CD4-positive, alpha-beta T cell treated with Interleukin-1 beta for 1 hour (primary cell): ENCODE measurements around the gene MAGEA9B.
"Not testable (repeated sequence)": the region's sequence is repeated elsewhere in the genome, so short reads cannot be mapped to it uniquely, and the experiment has no call there.

Source experiments
- DNase-seq, 2 donors: peaks; one replicate each; pipeline ENCODE4 v3.0.0-alpha.2; 2020 to 2022

MAGEA9B gene, protein sequence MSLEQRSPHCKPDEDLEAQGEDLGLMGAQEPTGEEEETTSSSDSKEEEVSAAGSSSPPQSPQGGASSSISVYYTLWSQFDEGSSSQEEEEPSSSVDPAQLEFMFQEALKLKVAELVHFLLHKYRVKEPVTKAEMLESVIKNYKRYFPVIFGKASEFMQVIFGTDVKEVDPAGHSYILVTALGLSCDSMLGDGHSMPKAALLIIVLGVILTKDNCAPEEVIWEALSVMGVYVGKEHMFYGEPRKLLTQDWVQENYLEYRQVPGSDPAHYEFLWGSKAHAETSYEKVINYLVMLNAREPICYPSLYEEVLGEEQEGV

DNA sequence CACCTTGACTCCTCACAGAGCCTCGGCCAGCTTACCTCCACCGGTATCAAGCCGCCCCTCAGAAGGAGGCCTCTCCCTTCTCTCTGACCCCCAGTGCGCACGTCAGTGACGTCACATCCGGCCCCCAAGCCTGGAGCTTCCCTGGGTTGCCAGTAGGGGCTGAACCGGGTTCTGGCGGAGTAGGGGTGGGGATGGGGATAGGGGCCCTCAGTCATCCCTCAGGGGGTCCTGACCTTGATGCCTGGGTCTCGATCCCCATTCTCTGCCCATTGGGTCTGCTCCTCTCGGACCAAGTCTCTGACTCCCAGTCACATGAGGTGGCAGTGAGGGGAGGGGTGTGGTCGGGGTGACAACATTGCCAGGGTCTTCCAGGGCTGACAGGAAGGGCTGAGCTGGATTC lies at the start of gene MAGEA9B:
Gene MAGEA9B, minus strand, starts transcription at position 101 of the 400 bp plus-strand sequence. CDS start 4,280 bp downstream, outside the sequence.
- not testable (repeated sequence) for DNase-seq

DNA sequence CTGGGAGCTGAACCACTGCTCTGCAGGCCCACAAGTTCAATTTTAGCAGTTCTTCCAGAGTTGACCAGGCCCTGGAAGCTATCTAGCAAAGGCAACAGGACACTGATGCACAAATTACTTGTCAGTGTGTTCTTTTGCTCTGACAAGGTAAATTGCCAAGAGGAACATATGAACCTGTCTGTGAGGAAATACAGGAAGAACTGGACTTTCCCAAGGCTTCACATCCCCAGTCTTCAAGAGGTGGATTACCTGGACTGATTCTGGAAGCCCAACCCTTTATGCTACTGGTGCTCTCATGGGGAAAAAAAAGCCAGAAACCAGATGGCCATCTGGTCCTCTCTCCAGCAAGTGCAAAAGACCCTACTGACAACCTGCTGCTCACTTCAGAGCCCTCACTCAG lies 46.3 kb upstream of the MAGEA9B start:
- no peak for DNase-seq

DNA sequence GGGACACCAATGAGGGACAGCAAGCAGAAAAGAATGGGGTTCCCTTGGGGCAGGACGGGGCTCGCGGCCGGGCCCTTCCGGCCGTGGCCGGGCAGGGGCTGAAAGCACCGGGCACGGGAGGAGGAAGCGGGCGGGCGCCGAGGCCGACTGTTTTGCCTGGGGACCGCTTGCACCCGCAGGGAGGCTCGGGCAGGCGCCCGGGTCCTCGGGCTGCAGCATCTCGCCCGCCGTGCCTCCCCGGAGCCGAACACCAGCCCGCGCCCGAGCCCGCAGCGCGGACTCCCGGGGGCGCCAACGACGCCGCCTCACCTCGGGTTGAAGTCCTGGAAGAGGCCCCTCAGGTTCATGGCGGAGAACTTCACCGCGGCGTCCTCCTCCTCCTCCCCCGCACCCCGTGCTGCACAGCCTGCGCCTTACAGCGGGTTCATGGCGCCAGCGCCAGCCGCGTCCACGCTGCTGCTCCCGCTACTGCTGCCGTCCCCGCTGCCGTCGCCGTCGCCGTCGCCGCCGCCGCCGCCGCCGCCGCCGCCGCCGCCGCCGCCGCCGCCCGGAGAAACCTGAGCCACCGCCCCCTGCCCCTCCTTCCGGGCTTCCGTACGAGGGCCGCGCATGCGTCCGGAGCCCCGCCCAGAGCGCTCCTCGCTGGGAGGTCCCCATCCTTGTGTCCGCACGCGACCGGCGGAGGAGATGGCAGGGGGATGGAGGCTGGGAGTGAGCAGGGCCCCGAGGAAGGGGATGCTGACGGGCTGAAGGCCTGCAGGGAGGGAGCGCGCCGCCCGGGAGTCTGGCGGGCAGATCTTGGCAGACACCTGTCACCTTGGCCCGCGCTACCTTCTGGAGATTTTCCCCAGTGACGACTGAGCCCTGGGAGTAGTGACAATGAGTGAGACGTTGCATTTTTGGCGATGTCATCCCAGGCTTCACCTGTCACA lies 44.2 kb upstream of the MAGEA9B start, which contains the start of gene TMEM185A:
Gene TMEM185A, minus strand, starts transcription at position 559 of the 932 bp plus-strand sequence. Its CDS starts 212 bp downstream, at position 347.
- DNase-seq, result peak; percentile 76 to 77

DNA sequence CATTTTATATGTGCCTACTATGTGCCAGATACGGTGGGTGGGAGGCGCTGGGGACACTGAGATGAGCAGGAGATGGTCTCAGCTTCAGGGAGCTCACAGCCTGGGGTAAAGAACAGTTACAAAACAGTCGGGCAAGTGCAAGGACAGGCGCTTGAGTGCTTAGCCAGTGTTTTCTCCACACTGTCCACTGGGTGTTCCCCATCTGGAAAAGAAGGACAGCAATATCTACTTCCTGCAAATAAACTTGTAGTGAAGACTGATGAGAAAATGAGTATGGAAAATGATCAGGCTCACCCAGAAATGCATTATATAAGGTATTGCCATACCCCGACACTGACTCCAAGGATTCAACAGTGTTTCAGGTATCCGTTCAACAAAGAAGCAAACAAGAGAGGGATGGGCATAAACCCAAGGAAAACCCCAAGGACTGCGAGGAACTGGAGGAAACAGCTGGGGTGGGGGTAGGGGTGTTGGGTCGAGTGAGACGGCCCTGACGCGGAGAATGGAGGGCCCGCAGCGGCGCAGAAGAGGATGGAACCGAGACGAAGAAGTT lies 43.5 kb upstream of the MAGEA9B start:
- DNase-seq, result no peak

DNA sequence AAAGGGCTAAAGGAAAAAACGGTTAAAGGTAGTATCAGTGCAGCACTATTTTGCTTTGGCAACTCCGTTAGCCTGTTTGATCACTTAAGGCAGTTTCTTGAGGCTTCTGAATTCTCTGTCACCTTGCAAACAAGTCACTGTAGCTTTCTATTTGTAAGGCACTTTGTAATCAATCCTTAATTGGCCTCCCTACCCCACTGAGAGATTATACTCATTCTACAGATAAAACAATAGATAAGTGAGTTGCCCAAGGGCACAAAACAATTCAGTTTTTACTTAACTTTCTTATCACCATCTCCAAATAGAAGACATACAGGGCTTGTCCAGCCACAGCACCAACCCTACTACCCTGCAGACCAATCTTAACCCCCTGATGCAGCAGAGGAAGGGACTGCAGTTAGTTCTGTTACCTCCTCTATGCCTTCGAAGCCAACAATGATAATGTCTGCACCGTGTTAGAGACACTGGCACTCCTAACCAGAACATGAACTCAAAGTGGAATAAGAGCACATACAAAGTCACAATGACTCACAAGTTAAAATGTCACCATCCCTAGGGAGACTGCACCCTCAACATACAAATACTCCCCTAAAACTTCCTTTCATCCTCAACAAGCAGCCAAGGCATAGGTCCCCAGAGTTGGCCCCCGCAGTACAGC lies 42.6 kb upstream of the MAGEA9B start:
- DNase-seq, result no peak

DNA sequence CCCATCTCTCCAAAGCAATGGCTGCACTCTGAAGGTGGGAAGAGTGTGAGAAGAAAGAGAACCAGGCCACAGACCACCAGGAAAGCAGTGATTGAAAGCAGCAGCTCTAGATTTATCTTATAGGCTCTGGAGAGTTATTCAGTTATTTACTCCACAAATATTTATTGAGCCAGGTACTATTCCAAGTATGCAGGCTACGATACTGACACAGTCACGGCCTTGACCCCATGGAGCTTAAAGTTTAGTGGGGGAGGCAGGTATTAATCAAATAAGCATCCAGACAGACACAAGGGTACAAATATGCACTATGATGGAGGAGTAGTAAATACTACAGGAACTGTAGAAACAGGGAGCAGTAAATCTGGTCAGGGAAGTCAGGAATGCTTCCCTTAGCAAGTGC lies 41.5 kb upstream of the MAGEA9B start:
- no peak for DNase-seq

DNA sequence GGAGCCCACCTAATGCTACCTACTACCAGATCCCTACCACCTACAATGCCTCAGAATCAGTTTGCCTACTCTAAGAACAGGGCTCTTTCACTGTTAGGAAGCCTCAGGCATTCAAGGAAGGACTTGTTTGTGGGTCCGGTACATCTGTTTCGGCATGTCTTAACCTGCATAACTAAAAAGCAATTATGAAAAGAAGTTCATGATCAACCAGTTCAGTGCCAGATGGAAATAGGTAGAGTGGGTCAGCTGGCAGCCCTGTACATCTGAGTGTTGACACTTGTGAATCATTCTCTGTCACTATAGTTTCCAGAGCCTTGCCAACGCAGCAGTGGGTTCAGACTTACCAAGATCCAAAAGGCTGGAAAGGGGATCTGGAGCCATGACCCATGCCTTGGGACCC lies 41.0 kb upstream of the MAGEA9B start:
- DNase-seq, result no peak

DNA sequence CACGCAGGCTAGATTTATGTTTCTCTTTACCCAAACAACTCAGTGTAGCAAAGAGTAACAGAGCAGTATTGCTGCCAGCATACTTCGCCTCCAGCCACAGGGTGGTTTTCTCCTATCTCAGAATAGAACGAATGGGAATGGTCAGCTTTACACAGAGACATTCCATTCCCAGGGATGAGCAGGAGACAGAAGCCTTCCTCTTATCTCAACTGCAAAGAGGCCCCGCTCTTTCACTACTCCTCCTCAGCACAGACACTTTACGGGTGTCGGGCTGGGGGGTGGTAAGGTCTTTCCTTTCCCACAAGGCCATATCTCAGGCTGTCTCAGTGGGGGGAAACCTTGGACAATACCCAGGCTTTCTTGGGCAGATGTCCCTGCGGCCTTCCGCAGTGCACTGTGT lies 39.6 kb upstream of the MAGEA9B start:
- not testable (repeated sequence) for DNase-seq

DNA sequence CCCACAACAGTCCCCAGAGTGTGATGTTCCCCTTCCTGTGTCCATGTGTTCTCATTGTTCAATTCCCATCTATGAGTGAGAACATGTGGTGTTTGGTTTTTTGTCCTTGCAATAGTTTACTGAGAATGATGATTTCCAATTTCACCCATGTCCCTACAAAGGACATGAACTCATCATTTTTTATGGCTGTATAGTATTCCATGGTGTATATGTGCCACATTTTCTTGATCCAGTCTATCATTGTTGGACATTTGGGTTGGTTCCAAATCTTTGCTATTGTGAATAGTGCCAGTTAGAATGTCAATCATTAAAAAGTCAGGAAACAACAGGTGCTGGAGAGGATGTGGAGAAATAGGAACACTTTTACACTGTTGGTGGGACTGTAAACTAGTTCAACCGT lies 32.4 kb upstream of the MAGEA9B start:
- DNase-seq, result not testable (repeated sequence)

DNA sequence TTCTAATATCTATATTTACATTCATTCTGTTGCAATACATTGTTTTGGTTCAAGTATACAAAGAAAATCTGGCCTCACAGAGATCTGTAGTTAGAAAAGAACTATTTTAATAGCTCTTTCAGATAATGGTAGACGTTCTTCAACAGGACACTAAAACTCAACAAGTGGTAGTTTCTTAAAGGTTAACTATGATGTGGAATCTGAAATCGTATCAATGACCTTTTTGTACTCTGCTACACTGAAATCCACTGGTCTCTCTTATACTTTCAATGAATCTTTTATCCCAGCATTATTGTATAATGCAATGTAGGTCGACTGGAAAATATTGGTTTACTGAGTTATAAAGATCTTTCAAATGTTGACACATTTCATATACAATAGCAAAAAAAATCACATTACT lies 31.6 kb upstream of the MAGEA9B start:
- no peak for DNase-seq

DNA sequence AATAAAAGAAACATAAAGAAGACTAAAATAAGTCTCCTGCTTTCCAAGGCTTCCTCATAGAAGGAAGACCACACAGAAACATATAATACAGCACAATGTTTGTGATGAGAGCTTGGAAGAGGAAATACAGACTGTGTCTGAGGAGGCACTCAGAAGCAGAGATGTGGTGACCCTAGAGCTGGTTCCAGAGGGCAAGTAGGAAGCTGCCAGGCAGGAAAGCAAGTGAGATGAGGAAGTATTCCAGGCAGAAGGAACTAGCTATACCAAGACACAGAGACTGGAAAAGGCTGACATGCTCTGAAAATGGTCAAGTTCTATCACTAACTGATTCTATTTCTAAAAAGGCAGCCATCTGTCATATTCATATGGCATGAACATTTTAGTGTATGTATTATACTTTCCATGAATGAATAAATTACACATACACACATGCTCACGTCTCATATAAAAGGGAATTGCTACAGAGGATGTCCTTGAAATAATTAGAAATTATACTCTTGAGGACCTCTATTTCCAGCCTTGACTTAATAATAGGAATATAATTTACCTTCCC lies 24.4 kb upstream of the MAGEA9B start:
- DNase-seq, result no peak

DNA sequence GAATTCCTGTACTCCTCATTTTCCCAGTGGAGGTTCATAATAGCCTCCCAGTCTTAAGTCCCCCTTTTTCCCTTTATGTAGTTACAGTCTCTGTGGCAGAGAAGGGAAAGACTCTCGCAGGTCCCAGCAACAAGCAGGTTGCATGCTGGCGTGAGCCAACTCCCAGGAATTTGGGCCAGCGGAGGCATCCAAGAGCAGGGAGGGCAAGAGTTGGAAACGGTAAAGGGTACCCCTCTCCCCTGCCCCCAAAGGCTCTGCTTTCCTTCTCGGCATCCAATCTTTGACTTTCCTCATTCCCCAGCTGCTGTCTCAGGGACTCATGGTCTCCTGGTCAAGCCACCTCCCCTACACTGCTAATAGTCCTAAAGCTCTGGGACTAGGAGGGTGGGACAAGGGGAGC lies 23.3 kb upstream of the MAGEA9B start:
- no peak for DNase-seq

DNA sequence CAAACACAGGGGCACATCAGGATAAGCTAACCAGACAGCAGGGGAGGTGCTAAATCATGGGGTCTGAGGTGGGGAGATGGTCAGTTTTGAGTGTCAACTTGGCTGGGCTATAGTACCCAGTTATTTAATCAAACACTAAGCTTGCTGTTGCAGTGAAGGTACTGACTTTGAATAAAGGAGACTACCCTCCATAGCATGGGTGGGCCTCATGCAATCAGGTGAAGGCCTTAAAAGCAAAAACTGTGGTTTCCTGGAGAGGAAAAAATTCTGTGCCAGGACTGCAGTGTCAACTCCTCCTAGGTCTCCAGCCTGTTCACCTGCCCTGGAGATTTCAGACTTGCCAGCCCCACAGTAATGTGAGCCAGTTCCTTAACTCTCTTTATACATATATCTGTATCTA lies 20.4 kb upstream of the MAGEA9B start:
- no peak for DNase-seq

DNA sequence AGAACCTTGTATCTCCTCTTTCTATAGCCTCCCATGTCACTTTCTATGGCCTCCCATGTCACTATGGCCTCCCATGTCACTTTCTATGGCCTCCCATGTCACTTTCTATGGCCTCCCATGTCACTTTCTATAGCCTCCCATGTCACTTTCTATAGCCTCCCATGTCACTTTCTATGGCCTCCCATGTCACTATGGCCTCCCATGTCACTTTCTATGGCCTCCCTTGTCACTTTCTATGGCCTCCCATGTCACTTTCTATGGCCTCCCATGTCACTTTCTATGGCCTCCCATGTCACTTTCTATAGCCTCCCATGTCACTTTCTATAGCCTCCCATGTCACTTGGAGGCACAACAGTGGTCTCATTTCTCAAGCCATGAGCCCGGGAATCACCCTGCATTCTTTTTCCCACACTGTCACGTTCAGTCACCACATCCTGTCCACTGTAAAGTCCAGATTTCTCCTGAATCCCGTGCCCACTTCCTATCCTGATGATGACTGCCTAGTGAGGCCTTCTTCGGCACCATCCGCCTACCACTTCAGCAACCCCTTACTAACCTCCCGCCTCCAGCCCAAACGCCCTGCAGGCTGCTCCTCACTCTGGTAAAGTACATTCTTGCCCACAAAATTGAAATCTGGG lies 18.1 kb upstream of the MAGEA9B start:
- not testable (repeated sequence) for DNase-seq

DNA sequence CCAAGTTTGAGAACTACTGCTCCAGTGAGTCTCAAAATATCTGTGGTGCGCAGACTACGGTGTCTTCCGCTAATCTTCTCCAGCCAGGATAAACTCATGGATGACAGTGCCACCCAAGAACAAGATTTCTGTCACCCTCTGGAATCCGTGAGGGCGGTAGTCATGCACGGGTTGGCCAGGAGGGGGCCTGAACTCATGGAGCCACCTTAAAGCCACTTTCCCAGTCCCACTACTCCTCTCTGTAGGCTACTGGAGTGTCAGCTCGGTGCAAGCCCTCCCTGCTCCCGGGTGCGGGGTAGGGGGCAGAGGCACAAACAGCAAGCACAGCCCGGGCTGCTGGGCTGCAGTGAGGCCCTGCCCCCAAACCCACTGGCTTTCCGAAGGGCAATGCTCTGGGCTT lies 11.3 kb upstream of the MAGEA9B start:
- not testable (repeated sequence) for DNase-seq

DNA sequence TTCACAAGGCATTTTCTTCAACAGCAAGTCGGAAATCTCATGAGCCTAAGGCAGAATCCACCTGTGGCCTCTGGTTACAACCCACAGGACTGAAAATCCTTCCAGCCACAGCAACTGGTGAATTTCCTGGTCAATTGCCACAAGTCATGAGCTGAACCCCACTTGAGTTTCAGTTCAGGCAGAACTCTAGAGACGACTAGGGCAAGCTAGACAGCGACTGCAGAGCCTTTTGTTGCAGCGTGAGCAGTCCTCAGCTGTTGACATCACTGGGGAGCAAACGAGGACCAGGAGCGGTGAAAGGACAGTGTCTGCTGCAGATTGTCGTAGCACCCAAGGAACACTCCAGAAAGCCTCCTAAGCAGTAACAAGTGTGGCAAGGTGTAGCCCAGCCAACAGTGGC lies 8.7 kb upstream of the MAGEA9B start:
- DNase-seq, result not testable (repeated sequence)

DNA sequence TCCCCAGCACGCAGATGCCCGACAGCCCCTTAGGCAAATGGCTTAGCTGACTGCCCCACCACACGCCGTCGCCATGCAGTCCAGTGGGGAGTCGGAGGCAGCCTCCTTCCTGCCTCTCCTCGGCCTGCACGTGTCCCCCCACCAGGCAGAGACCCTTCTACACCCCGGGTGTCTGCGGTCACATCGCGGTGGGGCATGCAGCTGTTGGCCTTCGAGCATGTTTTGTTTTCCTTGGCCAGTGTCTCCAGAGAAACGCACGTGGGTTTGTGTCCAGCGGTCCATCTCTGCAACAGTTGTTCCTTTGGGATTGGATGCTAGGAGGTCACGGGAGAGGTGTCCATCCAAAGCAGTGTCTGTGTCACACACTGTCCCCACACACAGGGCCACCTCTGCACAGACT lies 8.0 kb upstream of the MAGEA9B start, which contains the start of gene HSFX2:
Gene HSFX2, minus strand, starts transcription at position 101 of the 400 bp plus-strand sequence. CDS start 614 bp downstream, outside the sequence.
- not testable (repeated sequence) for DNase-seq

DNA sequence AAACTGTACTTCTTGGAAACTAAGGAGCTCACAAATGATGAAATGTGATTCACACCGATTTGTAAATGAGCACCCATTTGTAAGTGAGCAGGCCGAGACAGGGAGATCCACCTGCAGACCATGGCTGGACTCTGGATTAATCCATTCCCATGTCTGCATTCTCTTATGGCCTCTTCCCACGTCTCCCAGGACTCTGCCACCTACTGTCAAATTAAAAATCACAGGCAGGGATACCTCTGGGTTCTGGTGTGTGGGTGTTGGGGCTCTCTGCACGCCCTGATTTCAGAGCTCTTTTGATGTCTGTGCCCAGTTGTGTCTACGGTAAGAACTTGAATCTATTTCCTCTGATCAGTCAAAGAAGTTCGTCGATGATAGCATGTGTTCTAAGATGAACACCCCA lies 3.7 kb upstream of the MAGEA9B start:
- DNase-seq, result not testable (repeated sequence)

DNA sequence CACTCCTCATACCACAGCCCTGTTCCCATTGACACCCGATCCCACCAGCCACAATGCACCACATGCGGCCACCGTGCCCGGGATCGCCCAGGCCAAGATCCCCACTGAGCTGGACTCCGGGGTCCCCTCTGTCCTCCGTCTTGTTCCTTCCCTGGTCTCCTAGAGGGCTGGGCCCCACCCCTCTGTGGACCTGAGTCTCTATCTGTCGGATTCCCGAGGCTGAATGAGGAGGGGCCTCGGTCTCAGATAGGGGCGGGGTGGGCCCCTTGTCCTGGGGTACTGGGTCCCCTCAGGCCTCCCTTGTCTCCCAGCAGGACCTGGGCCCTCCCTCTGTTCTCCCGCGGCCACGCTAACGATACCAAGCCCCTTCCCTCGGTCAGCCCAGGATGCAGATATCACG lies 1.6 kb downstream of the MAGEA9B start:
- not testable (repeated sequence) for DNase-seq

DNA sequence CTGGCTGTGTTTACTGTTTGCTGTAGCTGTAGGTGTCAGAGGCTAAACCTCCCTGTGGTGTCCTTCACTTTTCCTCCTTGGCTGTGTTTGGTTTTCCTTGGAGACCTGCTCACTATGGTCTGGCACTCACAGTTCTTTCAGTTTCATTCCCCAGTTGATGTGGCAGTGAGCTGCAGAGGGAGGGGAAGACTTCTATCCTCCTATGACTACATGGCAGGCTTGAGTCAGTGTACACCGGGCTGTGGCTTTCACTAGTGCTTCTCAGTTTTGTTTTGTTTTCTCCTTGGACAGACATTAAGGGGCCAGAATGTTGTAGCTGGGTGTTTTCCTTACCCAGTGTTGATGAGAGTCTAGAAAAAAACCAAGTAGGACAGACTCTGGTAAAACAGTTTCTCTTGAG lies 13.8 kb downstream of the MAGEA9B start:
- not testable (repeated sequence) for DNase-seq

DNA sequence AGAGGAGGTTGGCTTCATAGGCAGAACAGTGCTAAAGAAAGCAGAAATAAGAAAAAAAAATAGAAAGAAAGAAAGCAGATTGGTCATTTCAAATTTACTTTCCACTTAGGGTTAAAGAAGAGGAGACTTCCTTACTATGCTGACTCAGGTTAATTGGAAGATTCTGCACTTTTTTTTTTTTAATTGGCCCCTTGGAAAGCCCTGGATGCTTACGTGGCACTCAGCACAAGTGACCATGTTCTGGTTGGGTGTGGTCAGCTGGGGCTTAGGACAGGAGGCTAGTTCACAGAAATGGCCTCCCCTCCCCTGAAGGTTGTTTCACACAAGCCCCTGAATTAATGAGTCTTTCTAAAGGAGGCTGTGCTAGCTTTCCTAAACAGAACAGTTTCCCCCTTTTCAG lies 14.5 kb downstream of the MAGEA9B start:
- DNase-seq, result no peak

DNA sequence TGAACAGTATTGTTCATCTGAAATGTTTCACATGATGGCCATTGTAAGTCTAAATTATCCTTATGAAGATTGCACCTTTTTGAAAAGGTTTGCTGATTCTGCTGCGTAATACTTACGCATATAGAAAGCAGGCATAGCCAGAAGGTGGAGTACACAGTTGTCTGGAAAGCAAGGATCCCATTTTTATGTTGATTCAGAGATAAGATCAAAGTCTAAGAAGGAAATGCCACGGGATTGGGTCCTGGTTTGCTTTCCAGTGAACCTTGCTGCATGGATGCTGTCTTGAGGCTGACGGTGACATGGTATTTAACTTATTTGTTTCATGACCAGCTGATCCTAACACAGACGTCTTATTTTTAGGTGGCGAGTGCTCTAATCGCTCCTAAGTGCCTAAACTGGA lies 15.5 kb downstream of the MAGEA9B start:
- no peak for DNase-seq
